Measurements from ENCODE around the gene CEP76. TPM values are rescaled to one million over a fixed set of nuclear protein-coding genes. Genes with fewer than 3 reads are reported as not detected.
A peak's percentile ranks its signal among the peaks of the same experiment; 100 is the strongest.

CEP76 gene
- total and polyA plus RNA-seq, 2 donors (not counting 3 experiments of a cell fraction or from before 2014, with no cell fraction given) = 5.8 to 8.6 TPM

DNA sequence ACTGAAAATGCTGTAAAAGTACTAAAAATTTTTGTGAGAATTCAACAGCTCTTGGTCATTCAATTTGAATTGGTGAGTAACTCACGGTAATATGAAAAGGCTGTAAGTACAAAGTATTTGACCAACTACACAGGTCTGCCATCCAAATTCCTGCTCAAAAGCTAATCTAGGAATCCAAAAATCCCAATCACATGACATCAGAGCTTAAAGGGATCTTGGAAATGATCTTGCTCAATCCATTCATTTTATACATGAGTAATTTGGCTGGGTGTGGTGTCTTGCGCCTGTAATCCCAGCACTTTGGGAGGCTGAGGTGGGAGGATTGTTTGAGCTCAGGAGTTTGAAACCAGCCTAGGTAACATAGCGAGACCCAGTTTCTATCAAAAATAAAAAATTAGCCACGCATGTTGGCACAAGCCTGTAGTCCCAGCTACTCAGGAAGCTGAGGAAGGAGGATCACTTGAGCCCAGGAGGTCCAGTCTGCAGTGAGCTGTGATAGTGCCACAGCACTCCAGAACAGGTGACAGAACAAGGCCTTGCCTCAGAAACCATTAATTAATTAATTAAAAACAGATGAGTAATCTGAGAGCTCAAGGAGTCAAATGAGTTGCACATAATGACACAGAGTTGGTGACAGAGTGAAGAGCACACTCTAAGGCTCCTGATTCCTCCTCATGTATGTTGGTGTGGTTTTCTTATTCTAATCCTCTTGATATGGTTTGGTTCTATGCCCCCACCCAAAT lies 64.5 kb downstream of the CEP76 start:
- Histone ChIP-seq H3K4me2 (ENCODE audit: insufficient read depth, low read length) (no peak overlapping the region), H3K27me3 (ENCODE audit: control insufficient read depth in 2 of 2, insufficient read depth in 2 of 2, low read length in 2 of 2) (no peaks in the 10 kb centered on the region), H3K27ac (ENCODE audit: insufficient read depth, low read depth, low read length) (peak overlapping the region; percentile 5), H3K4me3 (replicated peaks in 1 of 3; ENCODE audit: insufficient read depth in 1 of 3, low read depth in 1 of 3, low read length in 3 of 3) (no peak overlapping the region), H2AFZ (ENCODE audit: low read depth, low read length) (no peak overlapping the region), H3K9me3 (replicated peaks; ENCODE audit: control insufficient read depth, insufficient read depth, low read length) (no peaks in the 10 kb centered on the region), H3K9me1 (replicated peaks; ENCODE audit: control insufficient read depth, extremely low read depth, insufficient read depth, low read length) (no peaks in the 10 kb centered on the region), H3K9ac (replicated peaks; ENCODE audit: extremely low read depth, insufficient read depth, low read length) (no peak overlapping the region), H4K20me1 (replicated peaks; ENCODE audit: control insufficient read depth, extremely low read depth, insufficient read depth, low read length) (peaks cover 3% of the 10 kb centered on the region), H3K79me2 (ENCODE audit: control insufficient read depth, insufficient read depth, low read length) (peaks cover 72% of the 10 kb centered on the region), H3K4me1 (ENCODE audit: control insufficient read depth, extremely low read depth, insufficient read depth, low read length) (peaks cover 18% of the 10 kb centered on the region), H3K36me3 (ENCODE audit: control insufficient read depth in 2 of 2, extremely low read depth in 1 of 2, insufficient read depth in 2 of 2, low read length in 2 of 2) (peaks cover 0 to under 1% of the 10 kb centered on the region in 2 experiments)
- BruUV-seq (replicated peaks) = no TSS peak
- no peak for FAIRE-seq
- dilution Hi-C loops (cut with MboI; ENCODE audit: extremely low pct_ligation_motif_present, low sequenced_read_pairs) = no loop called here
- ChIA-PET CTCF (interaction anchor here (0.7 to 1.3 kb wide), 3 partner anchors 9 to 31 kb away, joined by 3 to 6 read pairs (median 4); no protein-coding TSS in a partner anchor), POLR2A (no interaction called here)
- intact Hi-C loops (cut with micrococcal nuclease) = no loop called here
- TF ChIP-seq GATA2 (IDR thresholded peaks at IDR 0.05; ENCODE audit: insufficient read depth, insufficient read length, low read depth, low read length) (no peak), MYC (IDR thresholded peaks at IDR 0.05; ENCODE audit: low read depth, low read length) (no peak), POLR2A (IDR thresholded peaks at IDR 0.05; ENCODE audit: low read depth, low read length) (no peak), FOS (IDR thresholded peaks at IDR 0.05; ENCODE audit: borderline replicate concordance, insufficient read depth, low read length) (no peak), JUN (IDR thresholded peaks at IDR 0.05; ENCODE audit: borderline replicate concordance, insufficient read depth, insufficient read length, low read depth) (no peak), POLR2AphosphoS5 (IDR thresholded peaks at IDR 0.05; ENCODE audit: insufficient read depth, low read depth, low read length) (no peak), EZH2 (IDR thresholded peaks at IDR 0.05; ENCODE audit: borderline replicate concordance, low read depth, low read length, severe bottlenecking) (no peak)
- TF ChIP-seq, protein P1, sequence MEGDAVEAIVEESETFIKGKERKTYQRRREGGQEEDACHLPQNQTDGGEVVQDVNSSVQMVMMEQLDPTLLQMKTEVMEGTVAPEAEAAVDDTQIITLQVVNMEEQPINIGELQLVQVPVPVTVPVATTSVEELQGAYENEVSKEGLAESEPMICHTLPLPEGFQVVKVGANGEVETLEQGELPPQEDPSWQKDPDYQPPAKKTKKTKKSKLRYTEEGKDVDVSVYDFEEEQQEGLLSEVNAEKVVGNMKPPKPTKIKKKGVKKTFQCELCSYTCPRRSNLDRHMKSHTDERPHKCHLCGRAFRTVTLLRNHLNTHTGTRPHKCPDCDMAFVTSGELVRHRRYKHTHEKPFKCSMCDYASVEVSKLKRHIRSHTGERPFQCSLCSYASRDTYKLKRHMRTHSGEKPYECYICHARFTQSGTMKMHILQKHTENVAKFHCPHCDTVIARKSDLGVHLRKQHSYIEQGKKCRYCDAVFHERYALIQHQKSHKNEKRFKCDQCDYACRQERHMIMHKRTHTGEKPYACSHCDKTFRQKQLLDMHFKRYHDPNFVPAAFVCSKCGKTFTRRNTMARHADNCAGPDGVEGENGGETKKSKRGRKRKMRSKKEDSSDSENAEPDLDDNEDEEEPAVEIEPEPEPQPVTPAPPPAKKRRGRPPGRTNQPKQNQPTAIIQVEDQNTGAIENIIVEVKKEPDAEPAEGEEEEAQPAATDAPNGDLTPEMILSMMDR (IDR thresholded peaks at IDR 0.05; ENCODE audit: extremely low read depth in 1 of 2, insufficient read depth in 1 of 2, low read depth in 1 of 2, low read length in 2 of 2) = no peak
- TF ChIP-seq, protein P2, sequence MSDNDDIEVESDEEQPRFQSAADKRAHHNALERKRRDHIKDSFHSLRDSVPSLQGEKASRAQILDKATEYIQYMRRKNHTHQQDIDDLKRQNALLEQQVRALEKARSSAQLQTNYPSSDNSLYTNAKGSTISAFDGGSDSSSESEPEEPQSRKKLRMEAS (IDR thresholded peaks at IDR 0.05; ENCODE audit: insufficient read depth, insufficient read length) = no peak
- no peak for DNase-seq (ENCODE audit: low read depth, low spot score)

Data from endothelial cell of umbilical vein (primary cell).